HEK293 (cell line): ENCODE data around the gene ACTN4.

Source experiments
- MZF1 ChIP-seq: fragments of 450-650 bp; formaldehyde crosslinking; IDR thresholded peaks from 2 replicates; pipeline ENCODE4 v1.5.1; 2017; ENCODE audit warnings: missing biosample characterization, missing genetic modification characterization, borderline replicate concordance
- SP2 ChIP-seq: fragments of 450-650 bp; formaldehyde crosslinking; IDR thresholded peaks from 2 replicates; pipeline ENCODE4 v1.5.1; 2016; ENCODE audit warnings: missing biosample characterization, missing genetic modification characterization
- SP7 ChIP-seq: fragments of 450-650 bp; formaldehyde crosslinking; IDR thresholded peaks from 2 replicates; pipeline ENCODE4 v1.5.1; 2016; ENCODE audit warnings: missing biosample characterization, missing genetic modification characterization
- ZBTB17 ChIP-seq: fragments of 450-650 bp; formaldehyde crosslinking; IDR thresholded peaks from 2 replicates; pipeline ENCODE4 v1.5.1; 2016; ENCODE audit warnings: missing biosample characterization, missing genetic modification characterization
- ZNF223 ChIP-seq: fragments of 450-650 bp; formaldehyde crosslinking; IDR thresholded peaks from 2 replicates; pipeline ENCODE4 v1.5.1; 2016; ENCODE audit warnings: missing biosample characterization, missing genetic modification characterization
- ZNF23 ChIP-seq: fragments of 450-650 bp; formaldehyde crosslinking; IDR thresholded peaks from 2 replicates; pipeline ENCODE4 v1.5.1; 2016; ENCODE audit warnings: missing biosample characterization, missing genetic modification characterization, borderline replicate concordance
- ZNF292 ChIP-seq: fragments of 450-650 bp; formaldehyde crosslinking; IDR thresholded peaks from 2 replicates; pipeline ENCODE4 v1.5.1; 2016; ENCODE audit warnings: low read depth, missing biosample characterization, missing genetic modification characterization, borderline replicate concordance
- ZNF394 ChIP-seq: fragments of 450-650 bp; formaldehyde crosslinking; IDR thresholded peaks from 2 replicates; pipeline ENCODE4 v1.5.1; 2016; ENCODE audit warnings: missing biosample characterization, missing genetic modification characterization, mild to moderate bottlenecking, moderate library complexity, borderline replicate concordance
- ZNF596 ChIP-seq: fragments of 450-650 bp; IDR thresholded peaks from 2 replicates; pipeline ENCODE4 v1.5.0; 2018; ENCODE audit warnings: missing biosample characterization, mild to moderate bottlenecking, missing genetic modification characterization, moderate library complexity
- ZNF624 ChIP-seq: fragments of 450-650 bp; formaldehyde crosslinking; IDR thresholded peaks from 2 replicates; pipeline ENCODE4 v1.5.1; 2017; ENCODE audit warnings: missing biosample characterization, missing genetic modification characterization
- ZNF843 ChIP-seq: fragments of 450-650 bp; formaldehyde crosslinking; IDR thresholded peaks from 2 replicates; pipeline ENCODE4 v1.5.1; 2016; ENCODE audit warnings: missing biosample characterization, missing genetic modification characterization
- TF ChIP-seq, protein P1 (sequence below): fragments of 450-650 bp; formaldehyde crosslinking; IDR thresholded peaks from 2 replicates; pipeline ENCODE4 v1.5.1; 2016; ENCODE audit warnings: missing biosample characterization, missing genetic modification characterization
- TF ChIP-seq, protein P2 (sequence below): fragments of 450-650 bp; formaldehyde crosslinking; IDR thresholded peaks from 2 replicates; pipeline ENCODE4 v1.5.1; 2017; ENCODE audit warnings: missing biosample characterization, missing genetic modification characterization
- TF ChIP-seq, protein P3 (sequence below): fragments of 450-650 bp; formaldehyde crosslinking; conservative IDR thresholded peaks from 2 replicates; pipeline ENCODE4 v1.5.1; 2016; ENCODE audit warnings: low read depth, missing biosample characterization, missing genetic modification characterization
- TF ChIP-seq, protein P4 (sequence below): fragments of 450-650 bp; formaldehyde crosslinking; IDR thresholded peaks from 2 replicates; pipeline ENCODE4 v1.5.1; 2016; ENCODE audit warnings: missing biosample characterization, missing genetic modification characterization
- TF ChIP-seq, protein P5 (sequence below): fragments of 450-650 bp; formaldehyde crosslinking; IDR thresholded peaks from 2 replicates; pipeline ENCODE4 v1.5.1; 2016; ENCODE audit warnings: missing biosample characterization, missing genetic modification characterization
- TF ChIP-seq, protein P6 (sequence below): fragments of 450-650 bp; formaldehyde crosslinking; IDR thresholded peaks from 2 replicates; pipeline ENCODE4 v1.5.1; 2016; ENCODE audit warnings: missing biosample characterization, missing genetic modification characterization, low read depth

ACTN4 gene

DNA sequence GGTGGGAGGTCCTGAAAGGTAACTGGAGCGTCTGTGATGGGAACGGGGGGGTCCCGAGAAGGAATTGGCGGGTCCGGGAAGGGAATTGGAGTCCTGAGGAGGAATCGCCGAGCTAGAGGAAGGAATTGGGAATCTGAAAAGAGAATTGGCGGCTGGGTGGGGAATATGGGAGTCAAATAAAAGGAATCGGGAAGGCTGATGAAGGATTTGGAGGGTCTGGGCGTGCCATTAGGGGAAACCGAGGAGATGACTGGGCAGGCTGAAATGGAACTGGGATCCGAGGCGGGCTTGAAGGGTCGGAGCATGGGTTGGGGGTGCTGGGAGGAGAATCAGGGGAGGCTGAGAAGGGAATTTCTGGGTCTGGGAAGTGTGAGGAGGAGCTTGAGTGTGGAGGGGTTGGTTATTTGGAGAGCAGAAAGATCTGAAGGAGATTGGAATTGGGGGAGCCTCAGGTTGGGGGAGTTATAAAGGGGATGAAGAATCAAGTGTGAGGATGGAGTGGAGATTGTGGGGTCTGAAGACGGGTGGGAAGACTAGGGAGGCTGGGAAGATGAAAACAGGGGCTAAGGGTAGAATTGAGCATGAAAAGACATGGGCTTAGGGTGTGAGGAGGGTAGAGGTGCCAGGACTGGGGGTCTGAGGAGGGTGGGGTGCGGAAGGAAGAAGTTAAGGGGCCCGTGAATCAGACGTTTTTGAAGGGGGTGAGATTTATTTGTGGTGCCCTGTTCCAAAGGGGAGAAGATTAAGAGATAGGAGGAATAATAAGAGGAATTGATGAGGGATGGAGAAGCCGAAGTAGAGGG is 718 bp downstream of the ACTN4 start (continued):
- TF ChIP-seq, protein P1, sequence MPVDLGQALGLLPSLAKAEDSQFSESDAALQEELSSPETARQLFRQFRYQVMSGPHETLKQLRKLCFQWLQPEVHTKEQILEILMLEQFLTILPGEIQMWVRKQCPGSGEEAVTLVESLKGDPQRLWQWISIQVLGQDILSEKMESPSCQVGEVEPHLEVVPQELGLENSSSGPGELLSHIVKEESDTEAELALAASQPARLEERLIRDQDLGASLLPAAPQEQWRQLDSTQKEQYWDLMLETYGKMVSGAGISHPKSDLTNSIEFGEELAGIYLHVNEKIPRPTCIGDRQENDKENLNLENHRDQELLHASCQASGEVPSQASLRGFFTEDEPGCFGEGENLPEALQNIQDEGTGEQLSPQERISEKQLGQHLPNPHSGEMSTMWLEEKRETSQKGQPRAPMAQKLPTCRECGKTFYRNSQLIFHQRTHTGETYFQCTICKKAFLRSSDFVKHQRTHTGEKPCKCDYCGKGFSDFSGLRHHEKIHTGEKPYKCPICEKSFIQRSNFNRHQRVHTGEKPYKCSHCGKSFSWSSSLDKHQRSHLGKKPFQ = no peak; the same call in 1 of the 2 replicates
- TF ChIP-seq, protein P2, sequence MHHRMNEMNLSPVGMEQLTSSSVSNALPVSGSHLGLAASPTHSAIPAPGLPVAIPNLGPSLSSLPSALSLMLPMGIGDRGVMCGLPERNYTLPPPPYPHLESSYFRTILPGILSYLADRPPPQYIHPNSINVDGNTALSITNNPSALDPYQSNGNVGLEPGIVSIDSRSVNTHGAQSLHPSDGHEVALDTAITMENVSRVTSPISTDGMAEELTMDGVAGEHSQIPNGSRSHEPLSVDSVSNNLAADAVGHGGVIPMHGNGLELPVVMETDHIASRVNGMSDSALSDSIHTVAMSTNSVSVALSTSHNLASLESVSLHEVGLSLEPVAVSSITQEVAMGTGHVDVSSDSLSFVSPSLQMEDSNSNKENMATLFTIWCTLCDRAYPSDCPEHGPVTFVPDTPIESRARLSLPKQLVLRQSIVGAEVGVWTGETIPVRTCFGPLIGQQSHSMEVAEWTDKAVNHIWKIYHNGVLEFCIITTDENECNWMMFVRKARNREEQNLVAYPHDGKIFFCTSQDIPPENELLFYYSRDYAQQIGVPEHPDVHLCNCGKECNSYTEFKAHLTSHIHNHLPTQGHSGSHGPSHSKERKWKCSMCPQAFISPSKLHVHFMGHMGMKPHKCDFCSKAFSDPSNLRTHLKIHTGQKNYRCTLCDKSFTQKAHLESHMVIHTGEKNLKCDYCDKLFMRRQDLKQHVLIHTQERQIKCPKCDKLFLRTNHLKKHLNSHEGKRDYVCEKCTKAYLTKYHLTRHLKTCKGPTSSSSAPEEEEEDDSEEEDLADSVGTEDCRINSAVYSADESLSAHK (tag by site-specific recombination) = 0 out of 2 replicates have a peak, but pooled peaks have one; percentile 2
- TF ChIP-seq, protein P3, sequence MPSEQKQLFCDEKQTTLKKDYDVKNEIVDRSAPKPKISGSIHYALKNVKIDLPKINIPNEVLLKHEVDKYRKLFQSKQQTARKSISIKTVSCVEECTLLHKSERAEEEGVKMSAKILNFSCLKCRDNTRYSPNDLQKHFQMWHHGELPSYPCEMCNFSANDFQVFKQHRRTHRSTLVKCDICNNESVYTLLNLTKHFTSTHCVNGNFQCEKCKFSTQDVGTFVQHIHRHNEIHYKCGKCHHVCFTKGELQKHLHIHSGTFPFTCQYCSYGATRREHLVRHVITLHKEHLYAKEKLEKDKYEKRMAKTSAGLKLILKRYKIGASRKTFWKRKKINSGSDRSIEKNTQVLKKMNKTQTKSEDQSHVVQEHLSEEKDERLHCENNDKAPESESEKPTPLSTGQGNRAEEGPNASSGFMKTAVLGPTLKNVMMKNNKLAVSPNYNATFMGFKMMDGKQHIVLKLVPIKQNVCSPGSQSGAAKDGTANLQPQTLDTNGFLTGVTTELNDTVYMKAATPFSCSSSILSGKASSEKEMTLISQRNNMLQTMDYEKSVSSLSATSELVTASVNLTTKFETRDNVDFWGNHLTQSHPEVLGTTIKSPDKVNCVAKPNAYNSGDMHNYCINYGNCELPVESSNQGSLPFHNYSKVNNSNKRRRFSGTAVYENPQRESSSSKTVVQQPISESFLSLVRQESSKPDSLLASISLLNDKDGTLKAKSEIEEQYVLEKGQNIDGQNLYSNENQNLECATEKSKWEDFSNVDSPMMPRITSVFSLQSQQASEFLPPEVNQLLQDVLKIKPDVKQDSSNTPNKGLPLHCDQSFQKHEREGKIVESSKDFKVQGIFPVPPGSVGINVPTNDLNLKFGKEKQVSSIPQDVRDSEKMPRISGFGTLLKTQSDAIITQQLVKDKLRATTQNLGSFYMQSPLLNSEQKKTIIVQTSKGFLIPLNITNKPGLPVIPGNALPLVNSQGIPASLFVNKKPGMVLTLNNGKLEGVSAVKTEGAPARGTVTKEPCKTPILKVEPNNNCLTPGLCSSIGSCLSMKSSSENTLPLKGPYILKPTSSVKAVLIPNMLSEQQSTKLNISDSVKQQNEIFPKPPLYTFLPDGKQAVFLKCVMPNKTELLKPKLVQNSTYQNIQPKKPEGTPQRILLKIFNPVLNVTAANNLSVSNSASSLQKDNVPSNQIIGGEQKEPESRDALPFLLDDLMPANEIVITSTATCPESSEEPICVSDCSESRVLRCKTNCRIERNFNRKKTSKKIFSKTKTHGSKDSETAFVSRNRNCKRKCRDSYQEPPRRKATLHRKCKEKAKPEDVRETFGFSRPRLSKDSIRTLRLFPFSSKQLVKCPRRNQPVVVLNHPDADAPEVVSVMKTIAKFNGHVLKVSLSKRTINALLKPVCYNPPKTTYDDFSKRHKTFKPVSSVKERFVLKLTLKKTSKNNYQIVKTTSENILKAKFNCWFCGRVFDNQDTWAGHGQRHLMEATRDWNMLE = no peak
- TF ChIP-seq ZNF292 (tag by site-specific recombination) (peak; percentile 26; the same call in 1 of the 2 replicates), ZNF223 (no peak), SP7 (no peak; the same call in none of the 2 replicates), ZNF394 (tag by site-specific recombination) (peak; percentile 19; the same call in 1 of the 2 replicates), ZBTB17 (tag by site-specific recombination) (no peak), ZNF596 (tag by site-specific recombination) (no peak), ZNF843 (no peak), SP2 (tag by site-specific recombination) (no peak), MZF1 (tag by site-specific recombination) (no peak; the same call in 1 of the 2 replicates), ZNF624 (tag by site-specific recombination) (0 out of 2 replicates have a peak, but pooled peaks have one; percentile 13), ZNF23 (tag by site-specific recombination) (no peak; the same call in 1 of the 2 replicates)
- TF ChIP-seq, protein P4, sequence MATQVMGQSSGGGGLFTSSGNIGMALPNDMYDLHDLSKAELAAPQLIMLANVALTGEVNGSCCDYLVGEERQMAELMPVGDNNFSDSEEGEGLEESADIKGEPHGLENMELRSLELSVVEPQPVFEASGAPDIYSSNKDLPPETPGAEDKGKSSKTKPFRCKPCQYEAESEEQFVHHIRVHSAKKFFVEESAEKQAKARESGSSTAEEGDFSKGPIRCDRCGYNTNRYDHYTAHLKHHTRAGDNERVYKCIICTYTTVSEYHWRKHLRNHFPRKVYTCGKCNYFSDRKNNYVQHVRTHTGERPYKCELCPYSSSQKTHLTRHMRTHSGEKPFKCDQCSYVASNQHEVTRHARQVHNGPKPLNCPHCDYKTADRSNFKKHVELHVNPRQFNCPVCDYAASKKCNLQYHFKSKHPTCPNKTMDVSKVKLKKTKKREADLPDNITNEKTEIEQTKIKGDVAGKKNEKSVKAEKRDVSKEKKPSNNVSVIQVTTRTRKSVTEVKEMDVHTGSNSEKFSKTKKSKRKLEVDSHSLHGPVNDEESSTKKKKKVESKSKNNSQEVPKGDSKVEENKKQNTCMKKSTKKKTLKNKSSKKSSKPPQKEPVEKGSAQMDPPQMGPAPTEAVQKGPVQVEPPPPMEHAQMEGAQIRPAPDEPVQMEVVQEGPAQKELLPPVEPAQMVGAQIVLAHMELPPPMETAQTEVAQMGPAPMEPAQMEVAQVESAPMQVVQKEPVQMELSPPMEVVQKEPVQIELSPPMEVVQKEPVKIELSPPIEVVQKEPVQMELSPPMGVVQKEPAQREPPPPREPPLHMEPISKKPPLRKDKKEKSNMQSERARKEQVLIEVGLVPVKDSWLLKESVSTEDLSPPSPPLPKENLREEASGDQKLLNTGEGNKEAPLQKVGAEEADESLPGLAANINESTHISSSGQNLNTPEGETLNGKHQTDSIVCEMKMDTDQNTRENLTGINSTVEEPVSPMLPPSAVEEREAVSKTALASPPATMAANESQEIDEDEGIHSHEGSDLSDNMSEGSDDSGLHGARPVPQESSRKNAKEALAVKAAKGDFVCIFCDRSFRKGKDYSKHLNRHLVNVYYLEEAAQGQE (tag by site-specific recombination) = peak; percentile 23
- TF ChIP-seq, protein P5, sequence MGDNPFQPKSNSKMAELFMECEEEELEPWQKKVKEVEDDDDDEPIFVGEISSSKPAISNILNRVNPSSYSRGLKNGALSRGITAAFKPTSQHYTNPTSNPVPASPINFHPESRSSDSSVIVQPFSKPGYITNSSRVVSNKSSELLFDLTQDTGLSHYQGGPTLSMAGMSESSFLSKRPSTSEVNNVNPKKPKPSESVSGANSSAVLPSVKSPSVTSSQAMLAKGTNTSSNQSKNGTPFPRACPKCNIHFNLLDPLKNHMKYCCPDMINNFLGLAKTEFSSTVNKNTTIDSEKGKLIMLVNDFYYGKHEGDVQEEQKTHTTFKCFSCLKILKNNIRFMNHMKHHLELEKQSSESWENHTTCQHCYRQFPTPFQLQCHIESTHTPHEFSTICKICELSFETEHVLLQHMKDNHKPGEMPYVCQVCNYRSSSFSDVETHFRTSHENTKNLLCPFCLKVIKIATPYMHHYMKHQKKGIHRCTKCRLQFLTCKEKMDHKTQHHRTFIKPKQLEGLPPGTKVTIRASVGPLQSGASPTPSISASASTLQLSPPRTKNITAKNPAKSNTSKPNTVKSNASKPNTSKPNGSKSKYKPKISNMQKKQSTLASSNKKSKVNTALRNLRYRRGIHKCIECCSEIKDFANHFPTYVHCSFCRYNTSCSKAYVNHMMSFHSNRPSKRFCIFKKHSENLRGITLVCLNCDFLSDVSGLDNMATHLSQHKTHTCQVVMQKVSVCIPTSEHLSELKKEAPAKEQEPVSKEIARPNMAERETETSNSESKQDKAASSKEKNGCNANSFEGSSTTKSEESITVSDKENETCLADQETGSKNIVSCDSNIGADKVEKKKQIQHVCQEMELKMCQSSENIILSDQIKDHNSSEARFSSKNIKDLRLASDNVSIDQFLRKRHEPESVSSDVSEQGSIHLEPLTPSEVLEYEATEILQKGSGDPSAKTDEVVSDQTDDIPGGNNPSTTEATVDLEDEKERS (tag by site-specific recombination) = no peak
- TF ChIP-seq, protein P6, sequence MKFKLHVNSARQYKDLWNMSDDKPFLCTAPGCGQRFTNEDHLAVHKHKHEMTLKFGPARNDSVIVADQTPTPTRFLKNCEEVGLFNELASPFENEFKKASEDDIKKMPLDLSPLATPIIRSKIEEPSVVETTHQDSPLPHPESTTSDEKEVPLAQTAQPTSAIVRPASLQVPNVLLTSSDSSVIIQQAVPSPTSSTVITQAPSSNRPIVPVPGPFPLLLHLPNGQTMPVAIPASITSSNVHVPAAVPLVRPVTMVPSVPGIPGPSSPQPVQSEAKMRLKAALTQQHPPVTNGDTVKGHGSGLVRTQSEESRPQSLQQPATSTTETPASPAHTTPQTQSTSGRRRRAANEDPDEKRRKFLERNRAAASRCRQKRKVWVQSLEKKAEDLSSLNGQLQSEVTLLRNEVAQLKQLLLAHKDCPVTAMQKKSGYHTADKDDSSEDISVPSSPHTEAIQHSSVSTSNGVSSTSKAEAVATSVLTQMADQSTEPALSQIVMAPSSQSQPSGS (tag by site-specific recombination) = no peak
